Neural cell (in vitro differentiated cells): ENCODE data around the gene CNR2. TPM values are rescaled to one million over a fixed set of nuclear protein-coding genes. Genes with fewer than 3 reads are reported as not detected.

Experiments used
- H2AFZ ChIP-seq: fragments of 200-600, 300-800 bp; sonication (generic), shearing (Covaris generic); 2 replicates; pipeline ENCODE4 v1.6.0; 2014; ENCODE audit warnings: low read depth, mild to moderate bottlenecking, antibody characterized with exemption, low read length, moderate library complexity
- H3F3A ChIP-seq: fragments of 200-600 bp; shearing (Covaris generic); 2 replicates; pipeline ENCODE4 v1.6.1; 2016; ENCODE audit warnings: mild to moderate bottlenecking, moderate library complexity, mixed read lengths, antibody characterized with exemption, low read length; ENCODE audit not compliant: insufficient read depth, poor library complexity, severe bottlenecking
- H3K27ac ChIP-seq: fragments of 200-600, 300-800 bp; sonication (generic), shearing (Covaris generic); 2 replicates; pipeline ENCODE4 v1.5.1; 2014; ENCODE audit warnings: mild to moderate bottlenecking, low read length, moderate library complexity
- H3K27me3 ChIP-seq: fragments of 300-800, 200-600 bp; sonication (generic), shearing (Covaris generic); 2 replicates; pipeline ENCODE4 v1.6.0; 2014; ENCODE audit warnings: mild to moderate bottlenecking, low read depth, low read length, moderate library complexity; ENCODE audit not compliant: insufficient read depth
- H3K36me3 ChIP-seq: fragments of 300-800, 200-600 bp; sonication (generic), shearing (Covaris generic); 2 replicates; pipeline ENCODE4 v1.5.1; 2014; ENCODE audit warnings: mild to moderate bottlenecking, antibody characterized with exemption, low read length, moderate library complexity; ENCODE audit not compliant: insufficient read depth
- H3K4me2 ChIP-seq: fragments of 300-800, 200-600 bp; sonication (generic), shearing (Covaris generic); 2 replicates; pipeline ENCODE4 v1.6.0; 2014; ENCODE audit warnings: mild to moderate bottlenecking, low read length
- H3K4me3 ChIP-seq: fragments of 300-800, 200-600 bp; sonication (generic), shearing (Covaris generic); 2 replicates; pipeline ENCODE4 v1.5.1; 2014; ENCODE audit warnings: mild to moderate bottlenecking, low read length, moderate library complexity
- H3K79me2 ChIP-seq: fragments of 200-600 bp; shearing (Covaris generic); replicated peaks from 2 replicates; pipeline ENCODE4 v1.6.0; 2014; ENCODE audit warnings: mild to moderate bottlenecking, low read length, moderate library complexity; ENCODE audit not compliant: insufficient read depth
- H3K9ac ChIP-seq: fragments of 300-800, 200-600 bp; sonication (generic), shearing (Covaris generic); 2 replicates; pipeline ENCODE4 v1.6.1; 2016; ENCODE audit warnings: mild to moderate bottlenecking, low read length, mixed read lengths
- H3K9me2 ChIP-seq: fragments of 200-600 bp; shearing (Covaris generic); 2 replicates; pipeline ENCODE4 v1.6.1; 2016; ENCODE audit warnings: mild to moderate bottlenecking, low read length, mixed read lengths; ENCODE audit not compliant: insufficient read depth
- H3K9me3 ChIP-seq: fragments of 200-600, 300-800 bp; sonication (generic), shearing (Covaris generic); 2 replicates; pipeline ENCODE4 v1.6.1; 2016; ENCODE audit warnings: mild to moderate bottlenecking, mixed run types, low read length, moderate library complexity, mixed read lengths
- H4K20me1 ChIP-seq: fragments of 200-600 bp; shearing (Covaris generic); 2 replicates; pipeline ENCODE4 v1.6.1; 2016; ENCODE audit warnings: mild to moderate bottlenecking, mixed run types; ENCODE audit not compliant: insufficient read depth
- CTCF ChIP-seq: fragments of 450-650 bp; IDR thresholded peaks from 2 replicates; pipeline ENCODE4 v1.5.1; 2014; ENCODE audit warnings: antibody characterized with exemption, mild to moderate bottlenecking, moderate library complexity; ENCODE audit not compliant: poor library complexity, severe bottlenecking
- EP300 ChIP-seq: fragments of 450-650 bp; conservative IDR thresholded peaks from 2 replicates; pipeline ENCODE4 v1.6.1; 2014; ENCODE audit warnings: antibody characterized with exemption, mild to moderate bottlenecking, moderate library complexity; ENCODE audit not compliant: poor library complexity, severe bottlenecking
- EZH2 ChIP-seq: fragments of 200-600, 300-800 bp; shearing (Covaris generic), sonication (generic); IDR thresholded peaks from 2 replicates; pipeline ENCODE4 v1.6.1; 2014; ENCODE audit warnings: antibody characterized with exemption, low read length, borderline replicate concordance, mild to moderate bottlenecking; ENCODE audit not compliant: insufficient read depth, poor library complexity, severe bottlenecking
- MXI1 ChIP-seq: fragments of 450-650 bp; conservative IDR thresholded peaks from 2 replicates; pipeline ENCODE4 v1.6.1; 2014; ENCODE audit warnings: antibody characterized with exemption, mild to moderate bottlenecking; ENCODE audit not compliant: poor library complexity, severe bottlenecking
- POLR2AphosphoS5 ChIP-seq: IDR thresholded peaks from 2 replicates; pipeline ENCODE4 v1.6.1; 2012
- RAD21 ChIP-seq: fragments of 450-650 bp; conservative IDR thresholded peaks from 2 replicates; pipeline ENCODE4 v1.6.1; 2014; ENCODE audit warnings: antibody characterized with exemption, mild to moderate bottlenecking, moderate library complexity
- REST ChIP-seq: IDR thresholded peaks from 2 replicates; pipeline ENCODE4 v1.6.1; 2012; ENCODE audit warnings: borderline replicate concordance
- SMC3 ChIP-seq: fragments of 450-650 bp; conservative IDR thresholded peaks from 2 replicates; pipeline ENCODE4 v1.6.1; 2014; ENCODE audit warnings: antibody characterized with exemption, mild to moderate bottlenecking, moderate library complexity; ENCODE audit not compliant: poor library complexity
- TAF1 ChIP-seq: IDR thresholded peaks from 2 replicates; pipeline ENCODE4 v1.6.1; 2012; ENCODE audit warnings: low read depth
- polyA plus RNA-seq: library from polyadenylated mRNA; depleted of rRNA; stranded (reverse); fragments of >200 nt; gene quantifications from 2 replicates; pipeline ENCODE4 v1.2.3, GENCODE V29; 2014

Gene CNR2
- polyA plus RNA-seq, 1 donor from 2014 or later = not detected

GRCh38 chr1:23864801-23865542, 48.2 kb downstream of the CNR2 start:
- H3K27me3 ChIP-seq = peaks cover 18% of the 10 kb centered on the region
- no peaks in the 10 kb centered on the region for H3F3A ChIP-seq
- H3K4me2 ChIP-seq = no peak overlapping the region
- H4K20me1 ChIP-seq = no peaks in the 10 kb centered on the region
- H3K9me3 ChIP-seq = no peaks in the 10 kb centered on the region
- no peak overlapping the region for H3K9ac ChIP-seq
- no peak for TF ChIP-seq EP300
- no peak for TF ChIP-seq CTCF
- TF ChIP-seq POLR2AphosphoS5 = no peak
- TF ChIP-seq TAF1 = no peak
- TF ChIP-seq EZH2 = no peak
- no peak for TF ChIP-seq RAD21
- no peak for TF ChIP-seq MXI1
- no peak for TF ChIP-seq REST
- no peak for TF ChIP-seq SMC3
- no peak overlapping the region for H3K27ac ChIP-seq
- no peaks in the 10 kb centered on the region for H3K9me2 ChIP-seq
- no peak overlapping the region for H2AFZ ChIP-seq
- no peaks in the 10 kb centered on the region for H3K36me3 ChIP-seq
- H3K4me3 ChIP-seq = no peak overlapping the region
- H3K79me2 ChIP-seq = peaks cover 4% of the 10 kb centered on the region

DNA sequence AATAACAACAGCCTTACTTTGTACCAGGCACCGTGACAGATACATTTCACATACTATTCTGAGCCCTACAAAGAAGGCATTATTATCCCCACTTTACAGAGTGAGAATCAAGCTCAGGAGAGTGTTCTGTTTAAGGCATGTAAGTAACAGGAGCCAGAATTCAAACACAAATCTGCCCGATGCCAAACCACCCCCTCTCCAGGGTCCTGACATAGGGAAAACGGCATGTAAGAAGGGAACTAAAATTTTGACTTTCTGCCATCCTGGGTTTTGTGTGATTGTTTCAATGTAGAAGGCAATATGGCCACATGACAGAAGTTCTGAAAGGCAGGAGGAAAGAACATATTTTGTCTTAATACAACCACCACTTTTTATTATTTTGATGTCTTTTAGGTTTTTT, 50.5 kb downstream of the CNR2 start:
- H3K4me3 ChIP-seq = no peak overlapping the region
- no peak overlapping the region for H3K27ac ChIP-seq
- no peaks in the 10 kb centered on the region for H3K36me3 ChIP-seq

More for the DNA sequence above, 50.5 kb downstream of the CNR2 start:
- Histone ChIP-seq H3F3A (no peaks in the 10 kb centered on the region), H3K79me2 (peaks cover 4% of the 10 kb centered on the region), H3K9me3 (no peaks in the 10 kb centered on the region), H4K20me1 (no peaks in the 10 kb centered on the region), H3K9me2 (no peaks in the 10 kb centered on the region), H3K27me3 (peaks cover 12% of the 10 kb centered on the region), H3K4me2 (no peak overlapping the region), H2AFZ (no peak overlapping the region), H3K9ac (no peak overlapping the region)
- TF ChIP-seq RAD21 = no peak
- no peak for TF ChIP-seq CTCF
- TF ChIP-seq EP300 = no peak
- TF ChIP-seq POLR2AphosphoS5 = no peak
- TF ChIP-seq TAF1 = no peak
